Measurements from ENCODE around the gene FAM200C. TPM values are rescaled to one million over a fixed set of nuclear protein-coding genes. Genes with fewer than 3 reads are reported as not detected.

FAM200C gene
- total RNA-seq, 1 donor from 2014 or later = 25.3 TPM

DNA sequence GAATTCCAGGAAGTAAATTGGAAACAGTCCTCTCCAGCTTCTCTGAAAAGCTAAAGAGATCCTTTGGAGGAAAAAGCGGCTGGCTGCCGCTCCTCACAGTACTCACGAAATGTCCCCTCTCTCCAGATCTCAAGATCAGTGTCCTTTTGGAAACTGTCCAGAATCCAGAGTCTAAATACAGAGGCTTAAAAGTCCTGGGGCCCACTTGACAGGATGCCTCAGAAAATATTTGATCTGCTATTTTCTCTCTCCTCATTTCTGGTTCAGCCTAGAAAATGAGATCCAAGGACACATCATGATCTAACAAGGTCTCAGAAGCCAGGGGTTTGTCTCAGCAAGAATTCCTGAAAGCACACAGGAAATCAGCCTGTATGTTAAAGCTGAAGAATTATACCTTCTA is 36.6 kb downstream of the FAM200C start:
- DNase-seq (ENCODE audit: low spot score) = no peak
- Histone ChIP-seq H2AFZ (replicated peaks) (peak overlapping the region; percentile 59), H3K4me3 (no peak overlapping the region), H4K20me1 (ENCODE audit: low read depth) (no peaks in the 10 kb centered on the region), H3K9ac (no peak overlapping the region), H3K36me3 (no peaks in the 10 kb centered on the region), H3K27me3 (no peaks in the 10 kb centered on the region), H3K79me2 (ENCODE audit: low read depth) (no peaks in the 10 kb centered on the region), H3F3A (ENCODE audit: low read depth) (no peaks in the 10 kb centered on the region), H3K27ac (no peak overlapping the region), H3K4me1 (peaks cover 19% of the 10 kb centered on the region), H3K9me3 (ENCODE audit: low read depth) (no peaks in the 10 kb centered on the region), H3K4me2 (no peak overlapping the region)
- H3K36me3 Mint-ChIP-seq = no peaks in the 10 kb centered on the region
- peaks cover 23% of the 10 kb centered on the region for H3K4me1 Mint-ChIP-seq
- no peaks in the 10 kb centered on the region for H3K9me3 Mint-ChIP-seq
- H3K27ac Mint-ChIP-seq = peak overlapping the region; percentile 30
- no peak overlapping the region for H3K4me3 Mint-ChIP-seq
- no peak for TF ChIP-seq EZH2 (IDR thresholded peaks at IDR 0.05)
- no peaks in the 10 kb centered on the region for H3K27me3 Mint-ChIP-seq (ENCODE audit: insufficient read depth, low read depth)

DNA sequence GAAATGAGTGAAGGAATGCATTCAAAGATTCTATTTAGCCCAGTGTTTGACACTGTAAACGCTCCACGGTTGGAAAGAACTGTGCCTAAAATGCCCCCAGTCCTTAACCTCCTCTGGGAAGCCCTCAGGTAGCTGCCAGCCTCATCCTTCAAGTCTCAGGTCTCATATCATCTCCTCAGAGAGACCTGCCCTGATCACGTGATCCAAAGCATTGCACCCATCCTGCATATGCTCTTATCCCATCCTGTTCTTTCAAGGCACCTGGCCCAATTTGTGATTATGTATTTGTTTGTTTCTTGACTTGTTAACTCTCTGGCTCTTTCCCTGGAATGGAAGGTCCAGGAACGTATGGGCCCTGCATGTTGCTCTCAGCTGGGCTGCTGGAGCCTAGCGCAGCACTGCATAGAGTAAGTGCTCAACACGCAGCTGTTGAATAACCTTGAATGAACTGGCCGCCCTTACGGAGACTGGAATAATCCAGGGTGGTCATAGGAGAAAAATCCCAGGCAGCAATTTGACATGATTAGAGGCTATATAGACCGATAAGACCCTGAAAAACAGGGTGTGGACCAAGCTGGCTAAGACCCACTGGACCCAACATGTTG is 38.1 kb downstream of the FAM200C start:
- TF ChIP-seq EZH2 (IDR thresholded peaks at IDR 0.05) = no peak
- TF ChIP-seq, protein P1, sequence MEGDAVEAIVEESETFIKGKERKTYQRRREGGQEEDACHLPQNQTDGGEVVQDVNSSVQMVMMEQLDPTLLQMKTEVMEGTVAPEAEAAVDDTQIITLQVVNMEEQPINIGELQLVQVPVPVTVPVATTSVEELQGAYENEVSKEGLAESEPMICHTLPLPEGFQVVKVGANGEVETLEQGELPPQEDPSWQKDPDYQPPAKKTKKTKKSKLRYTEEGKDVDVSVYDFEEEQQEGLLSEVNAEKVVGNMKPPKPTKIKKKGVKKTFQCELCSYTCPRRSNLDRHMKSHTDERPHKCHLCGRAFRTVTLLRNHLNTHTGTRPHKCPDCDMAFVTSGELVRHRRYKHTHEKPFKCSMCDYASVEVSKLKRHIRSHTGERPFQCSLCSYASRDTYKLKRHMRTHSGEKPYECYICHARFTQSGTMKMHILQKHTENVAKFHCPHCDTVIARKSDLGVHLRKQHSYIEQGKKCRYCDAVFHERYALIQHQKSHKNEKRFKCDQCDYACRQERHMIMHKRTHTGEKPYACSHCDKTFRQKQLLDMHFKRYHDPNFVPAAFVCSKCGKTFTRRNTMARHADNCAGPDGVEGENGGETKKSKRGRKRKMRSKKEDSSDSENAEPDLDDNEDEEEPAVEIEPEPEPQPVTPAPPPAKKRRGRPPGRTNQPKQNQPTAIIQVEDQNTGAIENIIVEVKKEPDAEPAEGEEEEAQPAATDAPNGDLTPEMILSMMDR (IDR thresholded peaks at IDR 0.05) = no peak
- no peak for TF ChIP-seq EZH2phosphoT487 (IDR thresholded peaks at IDR 0.05)
- Mint-ChIP-seq H3K27ac (no peak overlapping the region), H3K4me1 (peaks cover 31% of the 10 kb centered on the region), H3K36me3 (no peaks in the 10 kb centered on the region), H3K9me3 (no peaks in the 10 kb centered on the region), H3K27me3 (ENCODE audit: insufficient read depth, low read depth) (peaks cover 3% of the 10 kb centered on the region), H3K4me3 (no peak overlapping the region)
- no peaks in the 10 kb centered on the region for H3K79me2 ChIP-seq (ENCODE audit: low read depth)
- H3K9me3 ChIP-seq (ENCODE audit: low read depth) = no peaks in the 10 kb centered on the region
- no peak overlapping the region for H3K4me3 ChIP-seq
- no peak overlapping the region for H3K4me2 ChIP-seq
- H3K27ac ChIP-seq = no peak overlapping the region
- DNase-seq (ENCODE audit: low spot score) = no peak
- no peak overlapping the region for H3K9ac ChIP-seq
- H3K27me3 ChIP-seq = no peaks in the 10 kb centered on the region
- H2AFZ ChIP-seq (replicated peaks) = no peak overlapping the region
- H3F3A ChIP-seq (ENCODE audit: low read depth) = no peaks in the 10 kb centered on the region
- no peaks in the 10 kb centered on the region for H3K36me3 ChIP-seq
- H3K4me1 ChIP-seq = peaks cover 19% of the 10 kb centered on the region
- no peaks in the 10 kb centered on the region for H4K20me1 ChIP-seq (ENCODE audit: low read depth)

DNA sequence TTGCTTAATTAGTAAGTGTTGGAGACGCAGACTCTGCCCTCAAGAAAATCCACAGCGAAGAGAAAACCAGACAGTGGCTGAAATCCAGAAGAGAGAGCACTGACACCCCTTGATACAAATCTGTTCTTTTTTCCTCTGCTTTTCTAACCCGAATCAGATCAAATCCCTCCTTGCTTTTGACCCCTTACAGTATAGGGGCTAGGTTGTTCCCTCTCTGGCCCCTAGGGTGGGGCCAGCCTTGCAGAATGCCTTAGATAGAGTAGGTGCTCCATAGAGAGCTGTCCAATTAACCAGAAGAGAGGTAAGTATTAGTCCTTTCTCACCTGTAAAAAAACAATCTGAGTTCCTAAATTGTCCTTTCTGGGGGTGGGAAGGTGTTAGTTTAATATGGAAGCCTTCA is 39.5 kb downstream of the FAM200C start:
- Mint-ChIP-seq H3K27ac (no peak overlapping the region), H3K36me3 (no peaks in the 10 kb centered on the region), H3K27me3 (ENCODE audit: insufficient read depth, low read depth) (peaks cover 3% of the 10 kb centered on the region), H3K9me3 (no peaks in the 10 kb centered on the region), H3K4me1 (peaks cover 43% of the 10 kb centered on the region), H3K4me3 (no peak overlapping the region)
- no peak for DNase-seq (ENCODE audit: low spot score)
- Histone ChIP-seq H3K4me2 (no peak overlapping the region), H2AFZ (replicated peaks) (peak overlapping the region; percentile 78), H4K20me1 (ENCODE audit: low read depth) (no peaks in the 10 kb centered on the region), H3K27me3 (no peaks in the 10 kb centered on the region), H3K27ac (no peak overlapping the region), H3K79me2 (ENCODE audit: low read depth) (no peaks in the 10 kb centered on the region), H3F3A (ENCODE audit: low read depth) (no peaks in the 10 kb centered on the region), H3K4me3 (no peak overlapping the region), H3K9me3 (ENCODE audit: low read depth) (no peaks in the 10 kb centered on the region), H3K4me1 (peaks cover 19% of the 10 kb centered on the region), H3K36me3 (no peaks in the 10 kb centered on the region), H3K9ac (no peak overlapping the region)
- no peak for TF ChIP-seq EZH2phosphoT487 (IDR thresholded peaks at IDR 0.05)
- TF ChIP-seq, protein P1 (IDR thresholded peaks at IDR 0.05) = peak; percentile 14
- TF ChIP-seq EZH2 (IDR thresholded peaks at IDR 0.05) = no peak

DNA sequence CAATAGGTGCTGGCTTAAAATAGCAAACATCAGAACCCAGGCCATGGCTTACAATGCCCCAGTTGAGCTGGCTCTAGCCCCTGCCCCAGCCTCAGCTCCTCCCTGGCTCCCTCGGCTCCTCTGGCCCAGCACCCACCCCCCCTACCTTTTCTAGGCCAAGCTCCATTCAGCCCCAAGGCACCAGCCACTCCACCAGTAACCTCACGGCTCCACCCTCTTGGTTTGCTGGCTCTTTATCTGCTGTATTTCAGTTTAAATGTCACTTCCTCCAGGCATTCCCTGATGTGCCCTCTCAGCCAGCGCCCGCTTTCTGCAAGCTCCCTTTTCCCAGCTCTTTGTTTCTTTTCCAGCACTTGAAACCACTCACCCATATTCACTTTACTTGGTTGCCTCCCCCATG is 40.0 kb downstream of the FAM200C start:
- no peaks in the 10 kb centered on the region for H3K36me3 Mint-ChIP-seq
- H3K79me2 ChIP-seq (ENCODE audit: low read depth) = no peaks in the 10 kb centered on the region
- H3K9me3 Mint-ChIP-seq = no peaks in the 10 kb centered on the region
- H3K4me1 Mint-ChIP-seq = peaks cover 43% of the 10 kb centered on the region
- H3K9me3 ChIP-seq (ENCODE audit: low read depth) = no peaks in the 10 kb centered on the region
- H3F3A ChIP-seq (ENCODE audit: low read depth) = no peaks in the 10 kb centered on the region
- H3K27ac ChIP-seq = no peak overlapping the region
- no peaks in the 10 kb centered on the region for H3K27me3 ChIP-seq
- H3K9ac ChIP-seq = no peak overlapping the region
- no peaks in the 10 kb centered on the region for H4K20me1 ChIP-seq (ENCODE audit: low read depth)
- H3K27me3 Mint-ChIP-seq (ENCODE audit: insufficient read depth, low read depth) = peaks cover 3% of the 10 kb centered on the region
- TF ChIP-seq EZH2phosphoT487 (IDR thresholded peaks at IDR 0.05) (no peak), EZH2 (IDR thresholded peaks at IDR 0.05) (no peak)
- TF ChIP-seq, protein P1 (IDR thresholded peaks at IDR 0.05) = no peak
- peak overlapping the region; percentile 78 for H2AFZ ChIP-seq (replicated peaks)
- H3K36me3 ChIP-seq = no peaks in the 10 kb centered on the region
- H3K4me2 ChIP-seq = no peak overlapping the region
- DNase-seq (ENCODE audit: low spot score) = no peak
- no peak overlapping the region for H3K27ac Mint-ChIP-seq
- H3K4me3 ChIP-seq = no peak overlapping the region
- H3K4me1 ChIP-seq = peaks cover 19% of the 10 kb centered on the region
- no peak overlapping the region for H3K4me3 Mint-ChIP-seq

Data from neural progenitor cell (in vitro differentiated cells).